Erythroblast (primary cell): ENCODE measurements around the gene FANK1.

Source experiments
- GATA1 ChIP-seq: IDR thresholded peaks from 2 replicates; pipeline ENCODE4 v1.6.1; 2011; ENCODE audit warnings: low read depth, mild to moderate bottlenecking, control low read depth, low read length, moderate library complexity
- POLR2A ChIP-seq: IDR thresholded peaks from 2 replicates; pipeline ENCODE4 v1.6.1; 2011; ENCODE audit warnings: mild to moderate bottlenecking, low read length

GRCh38 chr10:125983656-125984055 lies 87.3 kb downstream of the FANK1 start:
- TF ChIP-seq POLR2A = no peak
- TF ChIP-seq GATA1 = no peak
